Mononuclear cell (primary cell): ENCODE data around the gene HCAR3. TPM values are rescaled to one million over a fixed set of nuclear protein-coding genes. Genes with fewer than 3 reads are reported as not detected.

ENCODE experiments used
- H3K27me3 ChIP-seq: 2 replicates; pipeline ENCODE4 v1.6.0; 2011; ENCODE audit warnings: low read length, control low read depth; ENCODE audit not compliant: insufficient read depth
- H3K4me1 ChIP-seq: 2 replicates; pipeline ENCODE4 v1.5.1; 2011; ENCODE audit warnings: mild to moderate bottlenecking, low read length, control low read depth; ENCODE audit not compliant: insufficient read depth
- H3K4me3 ChIP-seq: 2 replicates; pipeline ENCODE4 v1.5.1; 2011; ENCODE audit warnings: mild to moderate bottlenecking, low read length, moderate library complexity
- H3K9me3 ChIP-seq: 2 replicates; pipeline ENCODE4 v1.5.1; 2011; ENCODE audit warnings: low read depth, mild to moderate bottlenecking, control low read depth, low read length
- total RNA-seq: library from RNA; depleted of rRNA; stranded (reverse); fragments of >200 nt; gene quantifications from one replicate; pipeline ENCODE4 v1.2.3, GENCODE V29; 2012

The HCAR3 gene
- total RNA-seq, 1 donor: 25.9 TPM

GRCh38 chr12:122665349-122665748 is 51.3 kb downstream of the HCAR3 start:
- Histone ChIP-seq H3K4me1 (no peaks in the 10 kb centered on the region), H3K9me3 (no peaks in the 10 kb centered on the region), H3K4me3 (no peak overlapping the region), H3K27me3 (no peaks in the 10 kb centered on the region)

Other genes starting within 250 kb of the HCAR3 start
- gene ZCCHC8, start 215.9 kb downstream of the HCAR3 start, total RNA-seq: 52.9 TPM
- 258 TPM for gene RSRC2, start 189.9 kb downstream of the HCAR3 start, total RNA-seq
- gene KNTC1, start 189.6 kb downstream of the HCAR3 start, total RNA-seq: 26.2 TPM
- 15.4 TPM for gene HCAR2, start 13.5 kb downstream of the HCAR3 start, total RNA-seq
- not detected for gene HCAR1, start 14.0 kb upstream of the HCAR3 start, total RNA-seq
- 23.0 TPM for gene DENR, start 36.0 kb upstream of the HCAR3 start, total RNA-seq
- 2.5 TPM for gene CCDC62, start 57.8 kb upstream of the HCAR3 start, total RNA-seq
- 76.3 TPM for gene HIP1R, start 118.6 kb upstream of the HCAR3 start, total RNA-seq
- 78.3 TPM for gene VPS37B, start 179.3 kb upstream of the HCAR3 start, total RNA-seq
- 2.1 TPM for gene ABCB9, start 249.7 kb upstream of the HCAR3 start, total RNA-seq